ENCODE results near the gene YBEY. TPM values are rescaled to one million over a fixed set of nuclear protein-coding genes. Genes with fewer than 3 reads are reported as not detected.

YBEY gene
- total and polyA plus RNA-seq, 8 donors, result 4.4 to 15.3 (median 6.8) TPM

DNA sequence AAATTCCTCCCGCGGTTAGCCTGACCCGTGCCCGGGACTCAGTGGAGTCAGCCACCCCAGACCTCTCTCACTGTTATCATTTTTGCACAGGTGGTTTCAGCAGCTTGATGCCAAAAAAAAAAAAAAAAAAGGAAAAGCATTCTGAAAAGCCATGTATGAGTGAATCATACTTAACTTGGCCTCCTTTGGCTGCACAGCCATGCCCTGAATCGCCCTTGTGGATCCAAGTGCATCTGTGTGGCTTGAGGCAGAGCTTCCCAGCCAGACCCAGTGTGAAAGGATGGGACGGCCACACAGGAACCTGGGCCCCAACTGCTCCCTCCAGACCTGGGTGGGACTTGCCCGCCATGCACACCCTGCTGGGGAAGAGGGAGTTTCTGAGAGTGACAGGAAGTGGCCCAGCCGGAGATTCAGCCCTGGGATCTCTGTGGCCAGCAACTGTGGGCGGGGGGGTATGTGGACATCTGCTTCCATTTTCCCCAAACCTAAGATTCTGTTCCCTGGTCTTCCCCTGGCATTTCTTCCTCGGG is 8.6 kb downstream of the YBEY start:
- WGBS, 2 donors, result 43 to 48% methylated on average over 10 of the region's 10 CpGs
- no peak for DNase-seq

DNA sequence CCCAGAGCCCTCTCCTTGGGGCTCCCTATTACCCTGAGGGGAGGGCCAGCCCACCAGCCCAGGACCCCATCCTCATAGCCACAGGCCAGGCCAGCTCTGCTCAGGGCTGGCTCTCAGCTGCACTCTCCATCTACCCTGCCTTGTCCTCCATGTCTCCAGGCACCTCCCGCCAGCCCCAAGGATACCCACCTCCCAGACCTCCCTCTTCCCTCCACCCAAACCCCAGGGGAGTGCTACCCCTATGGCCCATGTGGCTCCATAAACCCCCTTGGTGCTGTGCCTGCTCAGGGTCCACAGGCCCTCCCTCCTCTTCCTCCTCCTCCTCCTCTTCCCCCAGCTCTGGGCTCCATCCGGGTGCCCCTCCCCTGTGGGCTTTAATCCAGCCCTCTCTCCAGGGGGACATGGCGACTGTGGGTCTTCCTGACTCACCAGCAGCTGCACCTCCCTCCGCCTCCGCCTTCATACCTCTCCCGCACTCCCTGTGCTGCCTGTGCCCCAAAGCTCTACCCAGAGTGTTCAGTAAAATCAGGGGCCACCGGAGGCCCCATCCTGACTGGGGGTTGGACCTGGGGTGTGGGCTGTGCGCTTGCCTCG is 9.1 kb downstream of the YBEY start:
- WGBS, 2 donors, result 66 to 75% methylated on average over 8 to 9 of the region's 9 CpGs
- peak in 1 of 4 donors; percentile 7 for ATAC-seq
- no peaks in the 10 kb centered on the region for H3K9me3 ChIP-seq
- DNase-seq, result no peak
- peaks cover 0 to 8% (median 0%) of the 10 kb centered on the region in 3 donors for H3K36me3 ChIP-seq
- intact Hi-C loops (cut with DNase I), result no loop called here
- no peaks in the 10 kb centered on the region for H3K4me1 ChIP-seq
- TF ChIP-seq, protein P1, sequence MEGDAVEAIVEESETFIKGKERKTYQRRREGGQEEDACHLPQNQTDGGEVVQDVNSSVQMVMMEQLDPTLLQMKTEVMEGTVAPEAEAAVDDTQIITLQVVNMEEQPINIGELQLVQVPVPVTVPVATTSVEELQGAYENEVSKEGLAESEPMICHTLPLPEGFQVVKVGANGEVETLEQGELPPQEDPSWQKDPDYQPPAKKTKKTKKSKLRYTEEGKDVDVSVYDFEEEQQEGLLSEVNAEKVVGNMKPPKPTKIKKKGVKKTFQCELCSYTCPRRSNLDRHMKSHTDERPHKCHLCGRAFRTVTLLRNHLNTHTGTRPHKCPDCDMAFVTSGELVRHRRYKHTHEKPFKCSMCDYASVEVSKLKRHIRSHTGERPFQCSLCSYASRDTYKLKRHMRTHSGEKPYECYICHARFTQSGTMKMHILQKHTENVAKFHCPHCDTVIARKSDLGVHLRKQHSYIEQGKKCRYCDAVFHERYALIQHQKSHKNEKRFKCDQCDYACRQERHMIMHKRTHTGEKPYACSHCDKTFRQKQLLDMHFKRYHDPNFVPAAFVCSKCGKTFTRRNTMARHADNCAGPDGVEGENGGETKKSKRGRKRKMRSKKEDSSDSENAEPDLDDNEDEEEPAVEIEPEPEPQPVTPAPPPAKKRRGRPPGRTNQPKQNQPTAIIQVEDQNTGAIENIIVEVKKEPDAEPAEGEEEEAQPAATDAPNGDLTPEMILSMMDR (IDR thresholded peaks at IDR 0.05), result no peak
- FAIRE-seq, result no peak
- H3K27ac ChIP-seq, result peak overlapping the region in 1 of 4 donors; percentile 3
- H3K4me3 ChIP-seq, result no peak overlapping the region
- no peaks in the 10 kb centered on the region for H3K27me3 ChIP-seq

More for the DNA sequence above, 8.6 kb downstream of the YBEY start:
- TF ChIP-seq, protein P1 (IDR thresholded peaks at IDR 0.05), result no peak
- no peak for FAIRE-seq
- H3K36me3 ChIP-seq, result peaks cover 0 to 8% (median 0%) of the 10 kb centered on the region in 3 donors
- intact Hi-C loops (cut with DNase I), result no loop called here
- H3K27ac ChIP-seq, result peak overlapping the region in 1 of 4 donors; percentile 3
- H3K27me3 ChIP-seq, result no peaks in the 10 kb centered on the region
- H3K4me3 ChIP-seq, result no peak overlapping the region
- no peaks in the 10 kb centered on the region for H3K4me1 ChIP-seq
- ATAC-seq, result peak in 3 of 4 donors; percentile 9 to 55 (median 48)
- H3K9me3 ChIP-seq, result no peaks in the 10 kb centered on the region

DNA sequence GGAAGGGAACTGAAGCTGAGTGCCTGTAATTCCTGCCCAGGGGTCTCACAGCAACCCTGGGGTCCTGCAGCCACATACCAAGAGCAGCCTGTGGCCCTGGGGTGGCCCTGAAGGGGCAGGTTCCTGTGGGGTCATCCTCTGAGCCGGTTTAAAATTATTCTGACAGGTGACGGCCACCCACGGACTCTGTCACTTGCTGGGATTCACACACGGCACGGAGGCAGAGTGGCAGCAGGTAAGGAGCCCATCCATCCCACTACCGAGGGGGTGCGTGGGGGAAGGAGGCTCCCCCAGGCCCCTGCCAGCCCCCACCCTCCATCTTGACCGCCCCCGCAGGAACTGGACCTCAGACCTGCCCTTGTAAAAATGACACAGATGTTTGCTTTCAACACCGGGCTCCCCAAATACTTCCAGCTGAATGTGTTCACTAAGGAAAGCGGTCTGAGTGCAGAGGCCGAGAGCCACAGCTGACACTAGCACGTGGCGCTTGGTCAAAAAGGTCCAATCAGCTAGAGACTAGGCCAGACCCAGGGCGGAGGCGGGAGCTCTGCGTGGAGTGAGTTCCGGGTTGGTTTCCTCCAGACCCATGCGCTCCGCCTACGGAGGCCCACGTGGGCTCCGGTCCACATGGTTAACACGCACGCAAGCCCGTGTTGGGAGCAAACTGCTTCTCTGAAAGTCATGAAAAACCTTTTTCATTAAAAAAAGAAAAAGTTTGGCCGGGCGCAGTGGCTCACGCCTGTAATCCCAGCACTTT is 10.0 kb downstream of the YBEY start:
- WGBS, 2 donors, result 65 to 72% methylated on average over 29 of the region's 29 CpGs
- Histone ChIP-seq H3K9me3 (no peaks in the 10 kb centered on the region), H3K27me3 (no peaks in the 10 kb centered on the region), H3K36me3 (peaks cover 0 to 8% (median 0%) of the 10 kb centered on the region in 3 donors), H3K4me3 (peak overlapping the region in 1 of 4 donors; percentile 3), H3K4me1 (no peaks in the 10 kb centered on the region), H3K27ac (peak overlapping the region in 1 of 4 donors; percentile 17)
- TF ChIP-seq, protein P1 (IDR thresholded peaks at IDR 0.05), result no peak
- intact Hi-C loops (cut with DNase I), result no loop called here
- FAIRE-seq (no peak), DNase-seq (peak in 3 of 6 donors; percentile 30 to 62 (median 51)), ATAC-seq (peak in 3 of 4 donors; percentile 73 to 87 (median 74))

DNA sequence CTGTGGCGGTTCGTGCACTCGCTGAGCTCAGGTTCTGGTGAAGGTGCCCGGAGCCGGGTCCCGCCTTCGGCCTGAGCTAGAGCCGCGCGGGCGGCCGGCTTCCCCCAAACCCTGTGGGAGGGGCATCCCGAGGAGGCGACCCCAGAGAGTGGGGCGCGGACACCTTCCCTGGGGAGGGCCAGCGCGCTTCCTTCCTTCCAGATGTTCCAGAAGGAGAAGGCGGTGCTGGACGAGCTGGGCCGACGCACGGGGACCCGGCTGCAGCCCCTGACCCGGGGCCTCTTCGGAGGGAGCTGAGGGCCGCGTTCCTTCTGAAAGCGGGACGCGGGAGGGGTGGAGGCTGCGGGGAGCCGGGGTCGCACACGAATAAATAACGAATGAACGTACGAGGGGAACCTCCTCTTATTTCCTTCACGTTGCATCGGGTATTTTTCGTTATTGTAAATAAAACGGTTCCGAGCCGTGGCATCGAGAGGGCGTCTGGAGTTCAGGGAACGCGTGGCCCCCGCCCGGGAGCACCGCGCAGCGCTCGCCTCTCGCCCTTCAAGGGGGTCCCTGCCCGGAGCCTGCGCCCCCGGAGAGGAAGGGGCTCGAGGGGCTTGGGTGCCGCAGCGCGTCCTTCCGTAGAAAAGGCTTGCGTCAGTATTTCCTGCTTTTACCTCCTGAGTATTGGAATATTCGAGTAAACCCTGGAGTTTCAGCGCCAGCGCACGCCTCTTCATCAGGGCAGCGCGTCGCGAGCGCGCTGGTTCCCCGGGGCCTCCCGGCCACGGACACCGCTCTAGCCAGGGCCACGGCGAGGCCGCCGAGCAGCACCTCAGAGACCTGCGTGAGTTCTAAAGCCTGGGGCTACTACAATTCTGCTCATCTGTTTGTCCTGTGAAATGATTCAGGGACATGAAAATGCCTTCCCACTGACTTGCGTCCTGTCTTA is 11.5 kb downstream of the YBEY start:
- Histone ChIP-seq H3K4me1 (no peaks in the 10 kb centered on the region), H3K4me3 (peak overlapping the region in 2 of 4 donors; percentile 11 to 44), H3K36me3 (no peaks in the 10 kb centered on the region), H3K9me3 (no peaks in the 10 kb centered on the region), H3K27me3 (no peaks in the 10 kb centered on the region), H3K27ac (peak overlapping the region in 2 of 4 donors; percentile 44 to 48)
- FAIRE-seq (no peak), ATAC-seq (peak; percentile 33 to 78 (median 65)), DNase-seq (peak in 1 of 6 donors; percentile 65)
- intact Hi-C loops (cut with DNase I), result no loop called here
- 5 to 7% methylated on average over 76 to 84 of the region's 84 CpGs for WGBS, 2 donors
- TF ChIP-seq, protein P1 (IDR thresholded peaks at IDR 0.05), result no peak
